ENCODE data around the gene MSI2.

DNA sequence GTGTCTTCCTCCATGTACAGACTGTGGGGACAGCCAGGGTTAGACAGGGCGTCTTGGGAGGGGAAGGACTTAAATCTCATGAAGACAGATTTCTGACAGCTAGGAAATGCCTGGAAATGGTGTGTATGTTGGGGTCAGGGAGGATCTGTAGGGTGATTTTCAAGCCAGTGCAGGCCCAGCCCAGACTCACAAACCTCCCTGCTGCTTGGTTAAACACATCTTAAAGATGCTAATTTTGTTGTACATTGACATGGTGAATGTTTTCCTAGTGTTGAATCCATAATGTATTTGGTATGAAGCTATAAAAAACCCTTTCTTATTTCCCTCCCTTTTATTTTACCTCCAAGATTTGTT, 250.4 kb downstream of the MSI2 start:
- TF ChIP-seq, protein P1, sequence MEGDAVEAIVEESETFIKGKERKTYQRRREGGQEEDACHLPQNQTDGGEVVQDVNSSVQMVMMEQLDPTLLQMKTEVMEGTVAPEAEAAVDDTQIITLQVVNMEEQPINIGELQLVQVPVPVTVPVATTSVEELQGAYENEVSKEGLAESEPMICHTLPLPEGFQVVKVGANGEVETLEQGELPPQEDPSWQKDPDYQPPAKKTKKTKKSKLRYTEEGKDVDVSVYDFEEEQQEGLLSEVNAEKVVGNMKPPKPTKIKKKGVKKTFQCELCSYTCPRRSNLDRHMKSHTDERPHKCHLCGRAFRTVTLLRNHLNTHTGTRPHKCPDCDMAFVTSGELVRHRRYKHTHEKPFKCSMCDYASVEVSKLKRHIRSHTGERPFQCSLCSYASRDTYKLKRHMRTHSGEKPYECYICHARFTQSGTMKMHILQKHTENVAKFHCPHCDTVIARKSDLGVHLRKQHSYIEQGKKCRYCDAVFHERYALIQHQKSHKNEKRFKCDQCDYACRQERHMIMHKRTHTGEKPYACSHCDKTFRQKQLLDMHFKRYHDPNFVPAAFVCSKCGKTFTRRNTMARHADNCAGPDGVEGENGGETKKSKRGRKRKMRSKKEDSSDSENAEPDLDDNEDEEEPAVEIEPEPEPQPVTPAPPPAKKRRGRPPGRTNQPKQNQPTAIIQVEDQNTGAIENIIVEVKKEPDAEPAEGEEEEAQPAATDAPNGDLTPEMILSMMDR (conservative IDR thresholded peaks at IDR 0.05; ENCODE audit: low read length), result no peak
- TF ChIP-seq EZH2phosphoT487 (IDR thresholded peaks at IDR 0.05; ENCODE audit: borderline replicate concordance, low read depth, low read length), result no peak
